Colonic mucosa (tissue), 4 donors: Measurements from ENCODE around the gene RGS16. TPM values are rescaled to one million over a fixed set of nuclear protein-coding genes. Genes with fewer than 3 reads are reported as not detected.

Experiments
- DNase-seq: peaks from one replicate; pipeline ENCODE4 v3.0.0-alpha.2; 2020
- H3K27ac ChIP-seq: fragments of 200-600 bp; one replicate; pipeline ENCODE4 v1.8.0; 2021
- H3K27me3 ChIP-seq: fragments of 200-600 bp; one replicate; pipeline ENCODE4 v1.8.0; 2021
- H3K36me3 ChIP-seq: fragments of 200-600 bp; one replicate; pipeline ENCODE4 v1.8.0; 2021
- H3K4me1 ChIP-seq: fragments of 200-600 bp; one replicate; pipeline ENCODE4 v1.8.0; 2021; ENCODE audit warnings: mild to moderate bottlenecking
- H3K4me3 ChIP-seq: fragments of 200-600 bp; one replicate; pipeline ENCODE4 v1.8.0; 2021
- H3K9ac ChIP-seq, 2 donors: one replicate each; pipeline ENCODE4 v1.7.0; 2013; ENCODE audit warnings: control low read depth in 2 of 2, low read depth in 2 of 2, low read length in 2 of 2
- H3K9me3 ChIP-seq: fragments of 200-600 bp; one replicate; pipeline ENCODE4 v1.8.0; 2021
- CTCF ChIP-seq: fragments of 200-600 bp; IDR thresholded peaks from one replicate; pipeline ENCODE4 v1.8.0; 2022; ENCODE audit warnings: antibody characterized with exemption, mild to moderate bottlenecking
- intact Hi-C: fragments of 100-400 bp; cut with DNase I; formaldehyde crosslinking; loops from one replicate; pipeline ENCODE4 v1.14.1; 2022
- total RNA-seq, 2 donors: library from RNA; stranded (reverse); fragmentation: NEBNext Ultra II Directional in 1 of 2; extraction: Animal tissue kit (Norgen Biotek cat#: 25700) in 1 of 2; gene quantifications; one replicate each; pipeline ENCODE4 v1.2.1, GENCODE V29; 2021
- donor health status: healthy.
- donor health status: DM: no; HTN: no; CAD: no.
- donor health status: DM: no; HTN: no; CAD: no.

The RGS16 gene
- total RNA-seq, 2 donors from 2014 or later = 0.77 to 1.6 TPM

GRCh38 chr1:182556279-182556678 is 47.9 kb downstream of the RGS16 start:
- no peak for TF ChIP-seq CTCF
- Histone ChIP-seq H3K9ac (no peak overlapping the region), H3K9me3 (no peaks in the 10 kb centered on the region), H3K27ac (no peak overlapping the region), H3K36me3 (no peaks in the 10 kb centered on the region), H3K27me3 (no peaks in the 10 kb centered on the region), H3K4me3 (no peak overlapping the region), H3K4me1 (no peaks in the 10 kb centered on the region)
- DNase-seq = no peak
- intact Hi-C loops = no loop called here

- H3K36me3 ChIP-seq = no peaks in the 10 kb centered on the region
- H3K27me3 ChIP-seq = no peaks in the 10 kb centered on the region
- intact Hi-C loops = no loop called here
- H3K4me1 ChIP-seq = no peaks in the 10 kb centered on the region
- H3K9me3 ChIP-seq = no peaks in the 10 kb centered on the region
- no peak for DNase-seq
- no peak for TF ChIP-seq CTCF
- H3K27ac ChIP-seq = no peak overlapping the region
- H3K9ac ChIP-seq = no peak overlapping the region
- H3K4me3 ChIP-seq = no peak overlapping the region
Measured at GRCh38 chr1:182555493-182555892, 48.7 kb downstream of the RGS16 start.

GRCh38 chr1:182552527-182552926 is 51.7 kb downstream of the RGS16 start:
- Histone ChIP-seq H3K4me1 (no peaks in the 10 kb centered on the region), H3K27ac (no peak overlapping the region), H3K4me3 (no peak overlapping the region), H3K9me3 (no peaks in the 10 kb centered on the region), H3K36me3 (no peaks in the 10 kb centered on the region), H3K9ac (no peak overlapping the region), H3K27me3 (no peaks in the 10 kb centered on the region)
- no peak for DNase-seq
- TF ChIP-seq CTCF = no peak
- intact Hi-C loops = no loop called here

- intact Hi-C loops = no loop called here
- no peaks in the 10 kb centered on the region for H3K27me3 ChIP-seq
- no peaks in the 10 kb centered on the region for H3K9me3 ChIP-seq
- no peaks in the 10 kb centered on the region for H3K36me3 ChIP-seq
- DNase-seq = no peak
- TF ChIP-seq CTCF = no peak
- H3K9ac ChIP-seq = no peak overlapping the region
- H3K27ac ChIP-seq = no peak overlapping the region
- no peak overlapping the region for H3K4me3 ChIP-seq
- no peaks in the 10 kb centered on the region for H3K4me1 ChIP-seq
Measured at GRCh38 chr1:182549811-182550210, 54.4 kb downstream of the RGS16 start.

GRCh38 chr1:182549346-182549745 is 54.8 kb downstream of the RGS16 start:
- Histone ChIP-seq H3K36me3 (no peaks in the 10 kb centered on the region), H3K9ac (no peak overlapping the region), H3K9me3 (no peaks in the 10 kb centered on the region), H3K4me3 (no peak overlapping the region), H3K27ac (no peak overlapping the region), H3K4me1 (no peaks in the 10 kb centered on the region), H3K27me3 (no peaks in the 10 kb centered on the region)
- no peak for DNase-seq
- TF ChIP-seq CTCF = no peak
- intact Hi-C loops = no loop called here

Other genes with a start within 250 kb of the RGS16 start
- 100 to 1,000 TPM; 343 to 428 TPM for gene GLUL, start 212.6 kb downstream of the RGS16 start, total RNA-seq
- not detected for gene TEDDM1, start 203.7 kb downstream of the RGS16 start, total RNA-seq
- not detected for gene RGSL1, start 154.2 kb downstream of the RGS16 start, total RNA-seq
- 10 to 100 TPM; 16.2 to 19.5 TPM for gene RNASEL, start 15.1 kb downstream of the RGS16 start, total RNA-seq
- not detected for gene RGS8, start 80.2 kb upstream of the RGS16 start, total RNA-seq
- gene NPL, start 185.4 kb upstream of the RGS16 start, total RNA-seq = 1 to 10 TPM; 6.4 to 8.5 TPM
- 100 to 1,000 TPM in 1 of 2 donors, 10 to 100 TPM in 1; 99.2 to 164 TPM for gene DHX9, start 235.0 kb upstream of the RGS16 start, total RNA-seq